Left renal cortex interstitium (tissue), 4 donors: Measurements from ENCODE around the gene MAP2K2. TPM values are rescaled to one million over a fixed set of nuclear protein-coding genes. Genes with fewer than 3 reads are reported as not detected.
"Not testable (repeated sequence)": the region's sequence is repeated elsewhere in the genome, so short reads cannot be mapped to it uniquely, and the experiment has no call there.

Experiments used
- DNase-seq, 4 donors: peaks; one replicate each; pipeline ENCODE4 v3.0.0-alpha.2; 2013; ENCODE audit warnings: low read depth in 4 of 4, low spot score in 2 of 4, missing footprints in 1 of 4
- polyA plus RNA-seq, 4 donors: library from polyadenylated mRNA; unstranded; fragments of 120-200 nt; gene quantifications; one replicate each; pipeline ENCODE4 v1.2.1, GENCODE V29; 2013; ENCODE audit not compliant: insufficient read length in 4 of 4

The MAP2K2 gene
- polyA plus RNA-seq, 4 donors = 81.9 to 151 (median 130) TPM

DNA sequence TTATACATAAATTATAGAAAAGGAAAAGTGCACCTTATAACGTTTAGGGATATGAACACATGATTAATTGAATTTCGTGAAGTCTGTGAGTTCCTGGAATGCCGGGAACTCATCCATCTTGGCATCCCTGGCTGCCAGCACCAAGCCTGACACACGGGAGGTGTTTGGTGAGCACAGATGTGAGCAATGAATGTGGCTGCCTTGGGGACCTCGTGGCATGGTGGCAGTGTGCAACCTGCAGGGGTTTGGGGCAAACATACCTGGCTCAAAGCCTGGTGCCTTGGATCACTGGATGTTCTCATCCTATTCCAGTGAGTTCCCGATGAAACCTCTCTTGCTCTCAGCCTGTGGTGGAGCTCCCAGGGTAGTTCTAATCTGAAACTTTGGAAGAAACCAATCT is 10.4 kb upstream of the MAP2K2 start:
- no peak for DNase-seq

DNA sequence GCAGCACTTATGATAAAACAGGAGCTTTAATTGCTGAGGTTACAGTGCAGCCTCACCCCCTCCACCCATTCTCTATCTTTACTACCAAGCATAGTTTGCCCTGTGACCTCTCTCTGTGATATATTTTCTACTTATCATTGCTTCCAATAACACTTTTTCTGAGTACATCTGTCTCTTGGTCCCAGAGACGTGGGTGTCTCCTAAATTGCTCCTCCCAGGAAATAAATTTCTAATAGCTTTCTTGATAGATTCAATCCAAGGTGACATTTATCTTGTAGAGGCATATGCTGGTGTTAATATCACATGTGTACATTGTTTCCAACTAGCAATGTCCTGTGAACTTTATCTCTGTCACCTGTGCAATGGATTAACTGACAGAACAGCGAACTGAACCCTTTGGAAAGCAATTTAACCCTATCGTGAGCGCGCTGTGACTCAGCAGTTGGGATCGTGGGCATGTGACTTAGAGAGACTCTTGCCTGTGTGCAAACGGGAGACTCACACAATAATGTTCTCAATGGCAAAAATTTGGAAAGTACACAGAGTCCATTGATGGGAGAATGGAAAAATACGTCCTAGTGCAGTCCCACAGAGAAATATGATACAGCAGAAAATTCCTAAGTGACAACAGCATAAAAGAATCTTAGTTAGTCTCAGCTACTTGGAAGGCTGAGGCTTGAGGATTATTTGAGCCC is 7.0 kb upstream of the MAP2K2 start:
- no peak for DNase-seq

DNA sequence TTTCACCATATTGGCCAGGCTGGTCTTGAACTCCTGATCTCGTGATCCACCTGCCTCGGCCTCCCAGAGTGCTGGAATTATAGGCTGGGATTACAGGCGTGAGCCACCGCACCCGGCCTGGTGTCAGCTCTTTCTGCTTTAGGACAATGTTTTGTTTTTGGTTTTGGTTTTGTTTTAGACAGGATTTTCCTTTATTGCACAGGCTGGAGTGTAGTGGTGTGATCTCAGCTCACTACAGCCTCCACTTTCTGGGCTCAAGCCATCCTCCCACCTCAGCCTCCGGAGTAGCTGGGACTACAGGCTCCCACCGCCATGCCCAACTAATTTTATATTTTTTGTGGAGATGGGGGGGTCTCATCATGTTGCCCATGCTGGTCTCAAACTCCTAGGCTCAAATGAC is 5.1 kb upstream of the MAP2K2 start:
- DNase-seq = not testable (repeated sequence)

DNA sequence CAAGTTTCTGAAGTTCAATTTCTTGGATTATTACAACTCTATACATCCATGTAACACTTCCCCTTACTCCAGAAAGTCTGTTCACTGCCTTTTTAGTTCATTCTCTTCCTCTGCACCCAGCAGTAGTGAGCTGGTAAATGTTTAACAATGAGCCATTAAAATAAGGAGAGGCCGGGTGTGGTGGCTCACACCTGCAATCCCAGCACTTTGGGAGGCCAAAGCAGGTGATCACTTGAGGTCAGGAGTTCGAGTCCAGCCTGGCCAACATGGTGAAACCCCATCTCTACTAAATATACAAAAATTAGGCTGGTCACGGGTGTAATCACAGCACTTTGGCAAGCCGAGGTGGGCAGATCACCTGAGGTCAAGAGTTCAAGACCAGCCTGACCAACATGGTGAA is 3.4 kb upstream of the MAP2K2 start:
- not testable (repeated sequence) for DNase-seq

DNA sequence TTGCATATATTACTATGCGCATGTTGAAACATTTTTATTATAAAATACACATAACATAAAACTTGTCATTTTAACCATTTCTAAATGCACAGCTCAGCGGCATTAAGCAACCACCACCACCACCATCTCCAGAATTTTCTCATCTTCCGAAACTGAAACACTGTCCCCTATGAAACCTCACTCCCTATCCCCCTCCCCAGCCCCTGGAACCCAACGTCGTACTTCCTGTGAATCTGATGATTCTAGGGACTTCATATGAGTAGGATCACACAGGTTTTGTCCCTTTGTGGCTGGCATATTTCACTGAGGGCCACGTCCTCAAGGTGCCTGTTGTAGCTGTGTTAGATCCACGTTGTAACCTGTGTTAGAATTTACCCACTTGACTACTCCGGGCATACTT is 716 bp upstream of the MAP2K2 start:
- no peak for DNase-seq

DNA sequence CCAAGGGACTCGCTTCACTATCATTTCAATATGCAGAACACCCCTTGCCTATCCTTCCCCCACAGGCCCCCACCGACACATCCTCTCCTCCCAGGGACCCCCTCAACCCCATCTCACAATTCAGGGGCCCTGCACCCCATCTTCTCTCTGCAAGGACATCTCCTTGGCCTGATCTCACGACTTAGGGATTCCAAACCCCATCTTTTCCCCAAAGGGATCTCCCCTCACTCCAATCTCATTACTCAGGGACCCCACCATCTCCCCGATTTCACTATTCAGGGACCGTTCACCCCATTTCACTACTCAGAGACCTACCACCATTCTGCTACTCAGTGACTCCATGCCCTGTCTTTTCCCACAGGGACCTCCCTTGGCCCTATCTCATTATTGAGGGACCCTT is 1.4 kb downstream of the MAP2K2 start:
- no peak for DNase-seq

DNA sequence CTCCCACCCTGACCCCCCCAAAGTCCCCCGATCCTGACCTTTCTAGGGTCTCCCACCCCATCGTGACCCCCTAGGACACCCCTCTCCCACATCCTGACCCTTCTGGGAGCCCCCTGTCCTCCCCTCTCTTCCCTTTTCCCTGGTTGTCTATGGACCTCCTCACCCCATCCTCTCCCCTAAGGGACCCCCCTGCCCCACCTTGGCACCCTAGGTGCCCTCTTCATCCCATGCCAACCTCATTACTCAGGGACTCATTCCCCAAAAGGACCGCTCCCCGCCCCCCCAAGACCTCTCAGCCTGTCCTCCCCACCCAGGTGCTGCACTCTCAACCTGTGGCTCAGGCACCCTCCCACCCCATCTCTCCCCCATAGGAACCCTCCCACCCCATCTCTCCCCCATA is 2.1 kb downstream of the MAP2K2 start:
- no peak for DNase-seq

DNA sequence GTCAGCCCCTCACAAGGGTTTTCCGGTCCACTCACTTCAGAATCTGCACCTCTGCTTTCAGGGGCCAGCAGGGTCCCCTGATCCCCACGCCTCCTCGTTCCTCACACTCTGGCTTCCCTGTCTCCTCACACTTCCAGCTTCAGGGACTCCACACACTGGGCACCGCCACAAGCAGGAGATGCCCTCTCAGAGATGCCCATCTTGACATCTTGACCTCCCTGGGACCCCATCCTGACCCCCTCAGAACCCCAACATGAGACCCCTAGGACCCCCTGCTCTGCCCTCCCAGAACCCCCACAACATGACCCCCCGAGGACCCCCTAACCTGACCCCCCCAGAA is 2.7 kb downstream of the MAP2K2 start:
- no peak for DNase-seq

DNA sequence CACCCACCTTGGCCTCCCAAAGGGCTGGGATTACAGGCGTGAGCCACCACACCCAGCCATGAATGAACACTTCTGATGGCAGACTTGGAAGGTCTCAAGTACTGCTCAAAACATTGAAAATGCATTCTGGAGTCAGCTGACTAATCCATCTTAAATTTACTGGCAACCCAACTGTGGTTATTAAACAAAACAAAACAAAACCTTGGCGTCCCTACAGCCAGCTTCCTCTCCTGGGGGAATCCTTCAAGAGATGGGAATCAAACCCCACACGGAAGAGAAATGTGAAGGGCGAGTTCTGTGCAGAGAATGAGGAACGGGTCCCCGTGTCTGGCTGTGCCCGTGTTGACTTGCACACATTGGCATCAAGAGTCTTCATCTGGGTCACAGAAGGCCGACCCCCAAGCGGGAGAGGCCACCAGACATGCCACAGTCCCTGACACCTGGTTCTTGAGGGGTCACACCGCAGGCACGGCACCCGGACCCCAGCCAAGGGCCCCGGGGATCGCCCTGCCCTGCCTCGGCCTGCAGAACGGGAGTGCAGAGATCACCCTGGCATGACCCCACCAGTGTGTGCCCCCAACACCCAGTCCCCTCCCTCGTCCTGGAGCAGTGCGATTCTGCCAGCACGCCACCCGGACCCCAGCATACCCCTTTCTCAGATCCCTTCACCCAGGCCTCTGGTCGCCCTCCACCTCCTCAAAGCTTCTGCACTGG is 3.2 kb downstream of the MAP2K2 start:
- DNase-seq = no peak

DNA sequence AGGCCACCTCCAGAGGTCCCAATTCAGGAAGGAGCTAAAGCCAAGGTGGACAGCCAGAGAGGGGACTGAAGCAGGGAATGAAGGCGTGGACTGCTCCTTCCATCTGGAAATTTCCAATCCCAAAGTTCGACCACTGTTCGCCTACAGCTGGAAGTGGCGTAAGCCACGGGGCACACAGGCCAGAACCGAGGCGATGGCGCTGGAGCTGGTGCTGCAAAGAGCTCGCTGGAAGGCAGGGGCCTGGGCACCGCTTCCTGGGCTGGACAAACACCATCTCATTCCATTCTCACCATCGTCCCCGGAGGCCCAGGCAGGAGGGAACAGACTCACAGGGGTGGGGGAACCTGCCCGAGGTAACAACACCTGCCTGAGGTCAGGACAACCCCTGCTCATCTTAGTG is 4.2 kb downstream of the MAP2K2 start:
- DNase-seq = no peak

DNA sequence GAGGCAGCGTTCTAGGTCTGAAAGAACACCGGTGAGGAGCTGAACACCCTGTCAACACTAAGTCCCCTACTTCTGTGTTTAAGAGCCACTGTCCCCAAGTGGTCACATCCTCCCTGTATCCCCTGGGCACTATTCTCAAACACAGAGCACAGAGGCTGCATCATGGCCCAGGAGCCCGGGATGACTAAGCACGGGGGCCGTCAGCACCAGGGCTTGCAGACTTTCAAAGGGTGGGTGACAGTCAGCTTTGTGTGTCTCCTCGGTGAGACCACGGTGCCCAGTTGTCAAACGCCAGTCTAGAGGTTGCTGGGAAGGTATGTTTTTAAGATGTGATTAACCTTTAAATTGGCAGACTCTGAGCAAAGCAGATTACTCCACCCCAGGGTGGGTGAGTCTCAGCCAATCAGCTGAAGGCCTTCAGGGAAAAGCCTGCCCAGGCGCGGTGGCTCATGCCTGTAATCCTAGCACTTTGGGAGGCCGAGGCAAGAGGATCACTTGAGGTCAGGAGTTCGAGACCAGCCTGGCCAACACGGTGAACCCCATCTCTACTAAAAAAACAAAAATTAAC is 8.0 kb downstream of the MAP2K2 start:
- DNase-seq = no peak

DNA sequence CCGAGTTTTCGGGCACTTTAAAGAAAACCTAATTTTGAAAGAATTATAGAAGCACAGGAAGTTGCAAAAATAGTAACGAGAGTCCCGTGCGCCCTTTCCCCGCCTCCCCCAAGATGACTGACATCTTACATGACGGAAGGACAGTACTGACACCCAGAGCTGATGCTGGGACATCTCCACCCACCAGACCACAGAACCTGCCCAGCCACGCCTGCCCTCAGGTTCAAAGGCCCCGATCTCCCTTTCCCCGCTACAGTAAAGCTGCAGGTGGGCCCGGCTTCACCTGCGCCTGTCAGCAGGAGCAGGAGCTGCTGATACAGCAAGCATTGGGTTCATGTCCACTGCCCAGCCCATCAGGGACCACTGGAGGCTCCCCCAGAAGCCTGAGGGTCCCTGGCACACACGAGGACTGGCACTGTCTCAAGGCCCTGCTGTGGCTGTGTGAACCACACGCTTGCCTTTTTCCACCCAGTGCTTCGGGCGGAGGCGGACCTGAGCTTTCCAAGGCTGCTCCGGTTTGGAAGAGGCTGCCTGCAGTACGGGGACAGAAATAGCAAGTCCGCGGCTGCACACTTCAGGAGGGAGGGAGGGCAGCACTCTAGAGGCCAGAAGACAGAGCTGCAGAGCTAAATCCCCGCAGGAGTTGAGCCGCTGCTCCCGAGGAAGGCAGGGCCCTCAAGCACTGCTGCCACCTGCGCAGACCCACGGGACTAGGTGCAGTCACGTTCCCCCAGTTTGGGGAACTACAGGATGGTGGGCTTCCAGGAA is 8.7 kb downstream of the MAP2K2 start:
- no peak for DNase-seq

DNA sequence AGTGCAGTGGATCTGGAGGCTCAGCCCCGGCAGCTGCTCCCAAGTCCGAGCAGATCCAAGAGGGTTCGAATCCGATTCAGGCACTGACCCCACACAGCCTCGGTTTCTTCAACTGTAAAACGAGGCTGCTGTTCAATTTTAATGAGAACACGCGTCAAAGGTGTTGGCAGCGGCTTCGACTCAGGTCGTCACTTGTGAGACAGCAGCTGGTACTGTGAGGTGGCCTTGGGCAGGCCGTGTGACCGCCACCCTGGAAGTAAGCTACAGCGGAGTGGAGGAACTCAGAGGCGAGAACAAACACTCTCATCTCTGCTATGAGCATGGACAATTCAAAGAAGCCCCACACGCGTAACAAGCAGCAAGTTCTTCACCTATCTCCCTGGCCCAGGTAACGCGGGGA is 9.7 kb downstream of the MAP2K2 start:
- no peak for DNase-seq

DNA sequence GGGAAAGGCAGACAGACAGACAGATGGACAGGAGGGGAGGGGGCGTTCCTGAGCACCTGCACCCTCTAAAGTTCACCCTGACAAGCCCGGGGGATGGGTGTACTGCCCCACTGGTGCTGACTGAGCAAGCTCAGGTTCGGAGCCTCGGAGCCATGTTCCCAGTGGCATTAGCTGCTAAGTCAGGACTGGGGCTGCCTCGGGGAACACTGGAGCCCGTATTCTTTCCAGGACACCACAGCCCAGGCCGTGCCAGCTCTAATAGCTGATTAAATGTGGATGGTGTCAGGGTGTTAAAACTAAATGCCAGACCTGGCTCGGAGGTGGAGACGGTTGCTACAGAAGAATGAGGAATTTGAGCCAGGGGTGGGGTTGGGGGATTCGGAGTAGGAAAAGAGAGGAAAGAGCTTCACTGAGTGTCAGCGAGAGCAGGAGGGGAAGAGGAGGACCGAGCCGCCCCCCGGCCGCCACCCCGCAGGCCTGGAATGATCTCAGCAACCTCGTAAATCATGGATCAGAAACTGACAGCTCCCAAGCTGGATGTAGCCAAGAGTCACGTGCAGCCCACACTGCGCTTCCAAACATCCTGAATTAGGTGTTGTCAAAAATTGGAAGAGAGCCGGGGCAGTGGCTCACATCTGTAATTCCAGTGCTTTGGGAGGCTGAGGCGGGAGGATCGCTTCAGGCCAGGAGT is 10.4 kb downstream of the MAP2K2 start:
- no peak for DNase-seq

DNA sequence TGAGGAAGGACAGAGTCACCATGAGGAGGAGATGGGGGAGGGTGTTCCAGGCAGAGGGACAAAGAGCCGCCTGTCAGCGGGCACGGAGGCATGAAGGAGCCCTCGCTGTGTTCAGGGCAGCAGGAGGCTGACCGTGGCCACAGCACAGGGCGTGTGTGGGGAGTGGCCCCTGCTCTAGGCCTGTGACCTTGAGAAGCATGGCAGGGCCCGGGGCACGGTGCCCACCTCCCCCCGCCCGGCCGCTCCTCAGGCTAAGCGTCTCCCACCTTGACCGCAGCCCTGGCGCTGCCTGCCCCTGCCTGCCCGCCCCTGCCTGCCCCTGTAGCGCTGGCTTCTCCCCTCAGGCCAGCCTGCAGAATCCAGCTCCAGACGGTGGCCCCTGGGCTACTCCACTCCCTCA is 11.6 kb downstream of the MAP2K2 start:
- DNase-seq = no peak

DNA sequence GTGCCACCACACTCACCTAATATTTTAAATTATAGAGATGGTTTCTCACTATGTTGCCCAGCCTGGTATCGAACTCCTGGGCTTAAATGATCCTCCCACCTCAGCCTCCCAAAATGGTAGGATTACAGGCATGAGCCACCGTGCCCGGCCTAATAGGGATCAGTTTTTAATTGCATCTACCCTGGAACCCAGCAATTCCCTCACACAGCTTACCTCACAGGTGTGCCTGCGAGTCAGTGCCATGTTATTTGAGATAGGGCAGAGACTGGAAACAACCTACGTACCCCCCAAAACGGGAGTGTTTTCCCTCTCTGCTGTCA is 14.3 kb downstream of the MAP2K2 start:
- no peak for DNase-seq

DNA sequence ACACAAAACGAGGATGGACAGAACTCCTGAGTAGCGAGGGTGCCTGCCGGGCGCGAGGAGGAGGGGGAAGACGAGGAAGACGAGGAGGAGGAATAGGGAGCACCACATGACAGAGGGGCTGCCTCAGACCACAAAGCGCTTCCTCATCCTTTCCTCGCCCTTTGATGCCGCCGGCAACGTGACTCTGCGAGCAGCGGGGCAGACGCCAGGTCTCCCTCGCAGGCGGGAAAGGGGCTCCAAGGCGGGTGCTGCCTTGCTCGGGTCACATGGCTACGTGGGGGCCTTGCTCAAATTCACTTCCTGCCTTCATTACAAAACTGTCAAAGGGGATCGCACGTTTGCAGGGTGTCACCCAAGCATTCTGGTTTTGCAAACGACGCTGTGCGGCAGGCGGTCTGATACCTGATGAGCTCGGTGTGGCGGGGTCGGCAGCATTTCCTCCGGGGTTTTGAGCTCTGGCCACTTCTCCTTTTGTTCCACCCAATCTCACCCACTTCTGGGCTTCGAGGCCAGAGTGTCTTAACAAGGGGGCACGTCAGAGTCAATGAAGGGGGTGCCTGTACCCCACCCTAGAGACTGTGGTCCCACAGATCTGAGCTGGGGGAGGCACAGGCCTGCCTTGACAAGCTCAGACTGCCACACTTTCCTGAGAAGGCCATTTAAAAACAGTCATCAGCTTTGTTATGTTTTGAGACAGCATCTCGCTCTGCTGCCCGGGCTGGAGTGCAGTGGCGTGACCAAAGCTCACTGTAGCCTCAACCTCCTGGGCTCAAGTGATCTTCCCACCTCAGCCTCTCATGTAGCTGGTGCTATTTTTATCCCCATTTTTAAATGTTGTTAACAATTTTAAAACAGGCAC is 14.9 kb downstream of the MAP2K2 start:
- no peak for DNase-seq

DNA sequence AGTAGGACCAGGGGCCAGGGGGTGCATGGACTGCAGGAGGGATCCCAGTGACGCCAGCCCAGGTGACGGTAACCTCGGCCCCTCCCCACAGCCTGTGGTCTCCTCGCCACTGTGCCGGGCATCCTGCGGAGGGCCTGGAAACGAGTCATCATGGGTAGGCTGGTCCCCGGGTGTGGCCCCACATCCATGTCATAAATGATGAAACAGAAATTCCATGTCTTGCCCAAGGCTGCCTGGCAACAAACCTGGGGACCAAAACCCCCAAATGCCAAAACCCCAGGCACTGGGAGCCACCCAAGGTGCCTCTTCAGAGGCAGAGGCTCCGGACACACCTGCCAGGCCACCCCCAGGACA is 20.9 kb downstream of the MAP2K2 start:
- no peak for DNase-seq

DNA sequence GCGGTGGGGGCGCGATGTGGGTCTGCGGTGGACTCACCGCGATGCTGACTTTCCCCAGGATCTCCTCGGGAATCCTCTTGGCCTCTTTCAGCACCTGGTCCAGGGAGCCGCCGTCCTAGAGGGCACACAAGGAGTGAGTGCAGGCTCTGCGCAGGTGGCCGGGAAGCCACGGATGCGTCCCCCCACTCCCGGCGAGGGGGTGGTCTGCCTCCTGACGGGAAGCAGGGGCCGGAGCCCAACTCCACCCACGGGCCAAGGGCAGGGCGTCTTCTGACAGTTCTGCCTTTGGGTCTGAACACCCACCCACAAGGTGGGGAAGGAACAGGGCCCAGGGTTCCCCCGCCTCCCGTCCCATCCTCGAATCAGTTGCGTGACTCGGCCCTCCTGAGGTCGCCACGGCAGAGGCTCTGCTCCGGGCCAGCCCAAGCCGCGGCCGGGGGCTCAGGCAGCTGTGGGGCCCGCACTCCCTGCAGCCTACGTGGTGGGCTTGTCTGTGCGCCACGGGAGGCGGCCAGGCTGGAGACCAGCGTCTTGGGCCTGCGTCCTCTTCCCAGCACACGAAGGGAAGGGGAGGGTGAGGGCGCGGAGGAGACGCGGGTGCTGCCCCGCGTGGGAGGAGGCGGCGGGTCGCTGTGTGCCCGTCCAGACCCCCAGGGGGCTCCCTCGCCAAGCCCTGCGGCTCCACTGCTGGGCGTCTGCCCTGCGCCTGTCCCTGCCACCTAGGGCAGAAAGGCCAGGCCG is 21.4 kb downstream of the MAP2K2 start:
- no peak for DNase-seq

DNA sequence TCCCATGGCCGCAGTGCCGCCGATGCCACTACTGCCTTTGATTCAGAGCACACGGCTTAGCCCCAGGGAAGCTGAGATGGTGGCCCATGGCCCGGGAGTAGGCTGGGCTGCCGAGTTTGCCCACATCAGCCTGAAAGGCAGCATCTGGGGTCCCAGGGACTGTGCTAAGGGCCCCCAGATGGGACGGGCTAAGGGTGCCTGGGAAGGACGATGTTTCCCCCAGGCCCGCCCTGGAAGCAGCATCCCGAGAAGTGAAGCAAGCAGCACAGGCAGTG is 22.5 kb downstream of the MAP2K2 start:
- DNase-seq = no peak
